ENCODE measurements around the gene ARHGEF19.

Gene ARHGEF19

DNA sequence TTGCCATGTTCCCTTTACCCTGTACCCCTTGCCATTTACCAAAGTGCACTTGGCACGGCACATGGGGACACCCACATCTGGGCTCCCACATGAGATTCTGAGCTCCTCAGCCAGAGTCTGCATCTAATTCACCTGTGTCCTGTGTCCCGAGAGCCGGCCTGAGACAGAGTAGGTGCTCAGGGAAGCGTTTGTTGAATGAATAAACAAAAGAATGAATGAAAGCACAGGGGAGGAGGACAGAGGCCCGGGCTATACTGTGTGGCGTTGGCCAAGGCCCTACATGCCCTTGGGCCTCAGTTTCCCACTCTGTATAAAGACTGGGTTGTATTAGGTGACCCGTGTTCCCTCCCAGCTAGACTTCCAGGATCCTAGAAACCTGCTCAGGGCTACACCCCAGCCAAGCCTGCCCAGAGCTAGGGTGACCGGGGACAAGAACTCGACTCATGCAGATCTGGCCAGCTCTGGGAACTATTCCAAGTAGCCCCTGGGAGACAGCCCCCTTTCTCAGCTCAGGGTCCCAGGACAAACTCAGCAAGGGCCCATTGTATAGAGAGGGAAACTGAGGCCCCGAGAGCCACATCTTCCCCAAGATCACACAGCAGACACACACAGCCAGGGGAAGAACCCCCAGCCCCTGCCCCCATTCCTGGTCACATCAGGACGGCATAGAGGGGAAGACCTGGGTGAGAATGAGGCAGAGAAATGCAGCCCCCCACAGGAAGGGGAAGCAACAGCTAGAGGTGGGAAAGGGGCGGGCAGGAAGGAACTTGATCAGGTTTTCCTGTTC lies 62.6 kb downstream of the ARHGEF19 start:
- H3K4me1 ChIP-seq (ENCODE audit: insufficient read depth, low read length), result peaks cover 61% of the 10 kb centered on the region
- H3K9ac ChIP-seq (ENCODE audit: low read depth, low read length), result no peak overlapping the region
- no peaks in the 10 kb centered on the region; the same call in 1 of the 2 replicates for H3K27me3 ChIP-seq (ENCODE audit: insufficient read depth, low read length)

DNA sequence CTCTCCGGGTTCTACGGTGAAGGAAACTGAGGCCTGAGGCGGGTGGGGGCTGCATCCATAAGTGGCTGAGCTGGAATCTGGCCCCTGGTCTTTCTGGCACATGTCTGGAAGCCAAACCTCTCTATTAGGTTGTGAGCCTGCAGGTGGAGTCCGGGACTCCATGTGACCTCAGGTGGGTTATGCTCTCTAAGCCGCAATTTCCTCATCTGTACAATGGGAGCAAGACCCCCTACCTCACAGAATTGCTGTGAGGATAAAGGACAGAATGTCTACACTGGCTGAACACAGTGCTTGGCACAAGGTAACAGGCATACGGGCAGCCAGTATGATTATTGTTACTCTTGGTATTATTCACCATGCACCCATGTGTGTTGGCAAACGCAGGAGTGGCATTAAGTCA lies 63.3 kb downstream of the ARHGEF19 start:
- no peak overlapping the region for H3K27ac ChIP-seq (ENCODE audit: low read depth, low read length)
- no peaks in the 10 kb centered on the region for H3K9me3 ChIP-seq (ENCODE audit: insufficient read depth, low read depth, low read length)
- no peak overlapping the region for H3K4me3 ChIP-seq (ENCODE audit: low read length)
- 91% methylated on average over 7 of the region's 7 CpGs for WGBS
- no peaks in the 10 kb centered on the region; the same call in 1 of the 2 replicates for H3K27me3 ChIP-seq (ENCODE audit: insufficient read depth, low read length)
- peaks cover 66% of the 10 kb centered on the region for H3K4me1 ChIP-seq (ENCODE audit: insufficient read depth, low read length)
- peaks cover 54% of the 10 kb centered on the region for H3K36me3 ChIP-seq (ENCODE audit: insufficient read depth, low read length)
- H3K9ac ChIP-seq (ENCODE audit: low read depth, low read length), result no peak overlapping the region

More for the DNA sequence above, 62.6 kb downstream of the ARHGEF19 start:
- 91% methylated on average over 12 of the region's 12 CpGs for WGBS
- Histone ChIP-seq H3K27ac (ENCODE audit: low read depth, low read length) (no peak overlapping the region), H3K4me3 (ENCODE audit: low read length) (no peak overlapping the region), H3K36me3 (ENCODE audit: insufficient read depth, low read length) (peaks cover 47% of the 10 kb centered on the region), H3K9me3 (ENCODE audit: insufficient read depth, low read depth, low read length) (no peaks in the 10 kb centered on the region)

DNA sequence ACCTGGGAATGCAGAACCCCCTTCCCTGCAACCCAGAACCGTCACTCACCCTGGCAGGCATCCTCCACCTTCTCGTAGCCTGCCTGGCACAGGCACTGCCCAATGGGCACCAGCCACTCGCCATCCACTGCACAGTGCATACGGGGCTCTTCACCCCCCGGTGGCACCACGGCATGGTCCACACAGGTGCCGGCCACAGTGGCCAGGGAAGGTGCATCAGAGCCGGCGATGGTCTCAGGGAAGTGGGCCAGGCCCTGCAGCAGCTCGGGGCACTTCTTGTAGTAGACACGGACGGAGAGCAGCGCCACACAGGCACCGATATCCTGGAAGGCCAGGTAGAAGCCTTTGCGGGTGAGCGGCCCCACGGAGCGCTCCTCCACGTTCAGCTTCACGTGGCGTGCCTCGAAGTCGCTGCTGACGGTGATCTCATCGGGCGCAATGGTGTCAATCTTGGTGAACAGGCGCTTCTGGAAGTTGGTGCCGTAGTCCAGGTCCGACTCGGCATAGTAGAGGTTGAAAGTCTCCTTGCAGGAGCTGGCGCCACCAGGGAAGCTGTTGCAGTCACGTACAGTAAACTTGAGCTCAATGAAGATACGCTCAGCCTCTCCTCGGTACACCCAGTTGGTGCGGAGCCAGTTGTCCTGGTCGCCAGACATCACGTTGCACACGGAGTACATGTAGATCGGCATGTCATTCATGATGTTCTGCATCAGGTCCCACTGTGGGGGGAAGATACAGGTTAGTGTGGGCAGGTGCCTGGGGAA lies 63.9 kb downstream of the ARHGEF19 start:
- Histone ChIP-seq H3K9ac (ENCODE audit: low read depth, low read length) (no peak overlapping the region), H3K4me1 (ENCODE audit: insufficient read depth, low read length) (peaks cover 61% of the 10 kb centered on the region), H3K27me3 (ENCODE audit: insufficient read depth, low read length) (no peaks in the 10 kb centered on the region), H3K36me3 (ENCODE audit: insufficient read depth, low read length) (peaks cover 61% of the 10 kb centered on the region), H3K27ac (ENCODE audit: low read depth, low read length) (no peak overlapping the region), H3K9me3 (ENCODE audit: insufficient read depth, low read depth, low read length) (no peaks in the 10 kb centered on the region), H3K4me3 (ENCODE audit: low read length) (no peak overlapping the region)
- WGBS, result 94% methylated on average over 39 of the region's 39 CpGs
